Activated naive CD8-positive, alpha-beta T cell treated with anti-CD3 and anti-CD28 coated beads for 36 hours (primary cell): ENCODE data around the gene SNN. TPM values are rescaled to one million over a fixed set of nuclear protein-coding genes. Genes with fewer than 3 reads are reported as not detected.

Source experiments
- DNase-seq: peaks from one replicate; pipeline ENCODE4 v3.0.0; 2021
- H3K27ac Mint-ChIP-seq: one replicate; pipeline ENCODE4 v1.8.0; 2022; ENCODE audit warnings: mild to moderate bottlenecking, moderate library complexity, mixed read lengths
- H3K27me3 Mint-ChIP-seq: one replicate; pipeline ENCODE4 v1.8.0; 2022; ENCODE audit warnings: mild to moderate bottlenecking, mixed read lengths
- H3K36me3 Mint-ChIP-seq: one replicate; pipeline ENCODE4 v1.8.0; 2021; ENCODE audit warnings: mild to moderate bottlenecking, mixed read lengths
- H3K4me1 Mint-ChIP-seq: one replicate; pipeline ENCODE4 v1.8.0; 2021; ENCODE audit warnings: mixed read lengths
- H3K4me3 Mint-ChIP-seq: one replicate; pipeline ENCODE4 v1.8.0; 2022; ENCODE audit warnings: mild to moderate bottlenecking, moderate library complexity, mixed read lengths
- H3K9me3 Mint-ChIP-seq: one replicate; pipeline ENCODE4 v1.8.0; 2022; ENCODE audit warnings: mixed read lengths
- total RNA-seq, 2 experiments: library from RNA; stranded (reverse); gene quantifications; one replicate each; pipeline ENCODE4 v1.2.3, GENCODE V29; 2021

SNN gene
- total RNA-seq, 2 experiments from 2014 or later: 10.3 to 11.2 TPM

- H3K4me1 Mint-ChIP-seq: peaks cover 5% of the 10 kb centered on the region
- H3K4me3 Mint-ChIP-seq: no peak overlapping the region
- no peaks in the 10 kb centered on the region for H3K9me3 Mint-ChIP-seq
- peaks cover 6% of the 10 kb centered on the region for H3K36me3 Mint-ChIP-seq
- no peak overlapping the region for H3K27ac Mint-ChIP-seq
- no peaks in the 10 kb centered on the region for H3K27me3 Mint-ChIP-seq
- DNase-seq: no peak
Measured at GRCh38 chr16:11711662-11712061, 43.4 kb downstream of the SNN start.

GRCh38 chr16:11712122-11712521 lies 43.9 kb downstream of the SNN start:
- Mint-ChIP-seq H3K4me3 (no peak overlapping the region), H3K9me3 (no peaks in the 10 kb centered on the region), H3K4me1 (peaks cover 5% of the 10 kb centered on the region), H3K27ac (no peak overlapping the region), H3K27me3 (no peaks in the 10 kb centered on the region), H3K36me3 (peaks cover 6% of the 10 kb centered on the region)
- DNase-seq: no peak

GRCh38 chr16:11715246-11715947 lies 47.1 kb downstream of the SNN start:
- no peak for DNase-seq
- H3K27me3 Mint-ChIP-seq: no peaks in the 10 kb centered on the region
- H3K4me3 Mint-ChIP-seq: no peak overlapping the region
- peaks cover 12% of the 10 kb centered on the region for H3K4me1 Mint-ChIP-seq
- H3K27ac Mint-ChIP-seq: no peak overlapping the region
- peaks cover 12% of the 10 kb centered on the region for H3K36me3 Mint-ChIP-seq
- no peaks in the 10 kb centered on the region for H3K9me3 Mint-ChIP-seq

GRCh38 chr16:11716336-11716735 lies 48.1 kb downstream of the SNN start:
- Mint-ChIP-seq H3K27ac (no peak overlapping the region), H3K4me1 (peaks cover 12% of the 10 kb centered on the region), H3K36me3 (peaks cover 14% of the 10 kb centered on the region), H3K9me3 (no peaks in the 10 kb centered on the region), H3K27me3 (no peaks in the 10 kb centered on the region), H3K4me3 (no peak overlapping the region)
- no peak for DNase-seq

- Mint-ChIP-seq H3K4me1 (peaks cover 13% of the 10 kb centered on the region), H3K27me3 (no peaks in the 10 kb centered on the region), H3K36me3 (peaks cover 15% of the 10 kb centered on the region), H3K9me3 (no peaks in the 10 kb centered on the region), H3K4me3 (no peak overlapping the region), H3K27ac (no peak overlapping the region)
- DNase-seq: no peak
Measured at GRCh38 chr16:11717811-11718210, 49.6 kb downstream of the SNN start.

- H3K27me3 Mint-ChIP-seq: no peaks in the 10 kb centered on the region
- H3K4me1 Mint-ChIP-seq: peaks cover 16% of the 10 kb centered on the region
- no peak overlapping the region for H3K4me3 Mint-ChIP-seq
- H3K27ac Mint-ChIP-seq: no peak overlapping the region
- no peaks in the 10 kb centered on the region for H3K9me3 Mint-ChIP-seq
- peaks cover 12% of the 10 kb centered on the region for H3K36me3 Mint-ChIP-seq
- DNase-seq: no peak
Measured at GRCh38 chr16:11719171-11719570, 50.9 kb downstream of the SNN start.

- H3K36me3 Mint-ChIP-seq: peaks cover 12% of the 10 kb centered on the region
- H3K27ac Mint-ChIP-seq: no peak overlapping the region
- no peak for DNase-seq
- H3K4me3 Mint-ChIP-seq: no peak overlapping the region
- no peaks in the 10 kb centered on the region for H3K9me3 Mint-ChIP-seq
- no peaks in the 10 kb centered on the region for H3K27me3 Mint-ChIP-seq
- peaks cover 14% of the 10 kb centered on the region for H3K4me1 Mint-ChIP-seq
Measured at GRCh38 chr16:11719762-11720161, 51.5 kb downstream of the SNN start.

- DNase-seq: no peak
- Mint-ChIP-seq H3K27ac (no peak overlapping the region), H3K27me3 (no peaks in the 10 kb centered on the region), H3K9me3 (no peaks in the 10 kb centered on the region), H3K36me3 (peaks cover 12% of the 10 kb centered on the region), H3K4me1 (peaks cover 14% of the 10 kb centered on the region), H3K4me3 (no peak overlapping the region)
Measured at GRCh38 chr16:11721781-11722467, 53.7 kb downstream of the SNN start.

GRCh38 chr16:11722468-11722808 lies 54.2 kb downstream of the SNN start:
- Mint-ChIP-seq H3K27ac (no peak overlapping the region), H3K4me3 (no peak overlapping the region), H3K4me1 (peaks cover 18% of the 10 kb centered on the region), H3K27me3 (no peaks in the 10 kb centered on the region), H3K36me3 (peaks cover 12% of the 10 kb centered on the region), H3K9me3 (no peaks in the 10 kb centered on the region)
- no peak for DNase-seq

- Mint-ChIP-seq H3K4me3 (no peak overlapping the region), H3K9me3 (no peaks in the 10 kb centered on the region), H3K27me3 (no peaks in the 10 kb centered on the region), H3K4me1 (peaks cover 32% of the 10 kb centered on the region), H3K36me3 (peaks cover 20% of the 10 kb centered on the region), H3K27ac (no peak overlapping the region)
- no peak for DNase-seq
Measured at GRCh38 chr16:11725457-11725856, 57.2 kb downstream of the SNN start.

- Mint-ChIP-seq H3K27ac (no peak overlapping the region), H3K4me3 (no peak overlapping the region), H3K27me3 (no peaks in the 10 kb centered on the region), H3K36me3 (peaks cover 17% of the 10 kb centered on the region), H3K9me3 (no peaks in the 10 kb centered on the region), H3K4me1 (peaks cover 32% of the 10 kb centered on the region)
- no peak for DNase-seq
Measured at GRCh38 chr16:11726008-11726407, 57.8 kb downstream of the SNN start.

- Mint-ChIP-seq H3K27ac (peak overlapping the region; percentile 45), H3K27me3 (no peaks in the 10 kb centered on the region), H3K4me3 (no peak overlapping the region), H3K36me3 (peaks cover 15% of the 10 kb centered on the region), H3K9me3 (no peaks in the 10 kb centered on the region), H3K4me1 (peaks cover 30% of the 10 kb centered on the region)
- DNase-seq: no peak
Measured at GRCh38 chr16:11727796-11728543, 59.7 kb downstream of the SNN start.

Other genes with a start within 250 kb of the SNN start
- 100 to 1,000 TPM; 127 to 130 TPM for gene LITAF, start 81.5 kb upstream of the SNN start, total RNA-seq
- gene TXNDC11, start 74.4 kb downstream of the SNN start, total RNA-seq: 10 to 100 TPM; 24.5 to 27.3 TPM
- 10 to 100 TPM; 54.1 to 57.9 TPM for gene ZC3H7A, start 128.8 kb downstream of the SNN start, total RNA-seq
- 100 to 1,000 TPM; 434 to 441 TPM for gene RSL1D1, start 183.1 kb downstream of the SNN start, total RNA-seq
- 100 to 1,000 TPM; 247 to 250 TPM for gene GSPT1, start 247.5 kb downstream of the SNN start, total RNA-seq